ENCODE data around the gene PTCRA. TPM values are rescaled to one million over a fixed set of nuclear protein-coding genes. Genes with fewer than 3 reads are reported as not detected.
"Not testable (repeated sequence)": the region's sequence is repeated elsewhere in the genome, so short reads cannot be mapped to it uniquely, and the experiment has no call there.

Gene PTCRA
- total and polyA plus RNA-seq, 8 donors, result 0.38 to 2.1 (median 0.67) TPM; not detected in 1

DNA sequence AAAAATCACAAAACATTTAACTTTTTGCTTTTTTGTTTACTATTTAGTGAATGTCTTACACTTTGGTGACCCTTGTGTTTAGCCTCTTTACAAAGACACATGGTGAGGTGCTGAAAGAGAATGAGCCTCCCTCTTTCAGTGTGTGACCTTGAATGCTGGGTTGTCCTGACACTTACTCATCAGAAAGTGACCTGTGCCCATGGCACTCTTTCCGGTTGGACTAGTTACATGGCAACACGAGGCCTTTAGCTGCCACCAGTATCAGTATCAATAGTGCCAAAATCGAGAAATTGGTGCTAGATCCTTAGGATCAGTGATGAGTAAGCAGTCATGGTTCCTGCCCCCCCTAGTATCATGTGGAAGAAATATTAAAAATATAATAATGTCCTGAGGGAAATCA is 38.2 kb upstream of the PTCRA start:
- intact Hi-C loops (cut with DNase I), result loop anchor here in 1 of 2 donors (5.0 kb wide), 1 partner anchor 215 kb away; no protein-coding TSS in a partner anchor
- DNase-seq (no peak), ATAC-seq (no peak)
- no peaks in the 10 kb centered on the region for H3K9me3 ChIP-seq
- no peak overlapping the region for H3K27ac ChIP-seq
- H3K4me3 ChIP-seq, result no peak overlapping the region
- TF ChIP-seq, protein P1, sequence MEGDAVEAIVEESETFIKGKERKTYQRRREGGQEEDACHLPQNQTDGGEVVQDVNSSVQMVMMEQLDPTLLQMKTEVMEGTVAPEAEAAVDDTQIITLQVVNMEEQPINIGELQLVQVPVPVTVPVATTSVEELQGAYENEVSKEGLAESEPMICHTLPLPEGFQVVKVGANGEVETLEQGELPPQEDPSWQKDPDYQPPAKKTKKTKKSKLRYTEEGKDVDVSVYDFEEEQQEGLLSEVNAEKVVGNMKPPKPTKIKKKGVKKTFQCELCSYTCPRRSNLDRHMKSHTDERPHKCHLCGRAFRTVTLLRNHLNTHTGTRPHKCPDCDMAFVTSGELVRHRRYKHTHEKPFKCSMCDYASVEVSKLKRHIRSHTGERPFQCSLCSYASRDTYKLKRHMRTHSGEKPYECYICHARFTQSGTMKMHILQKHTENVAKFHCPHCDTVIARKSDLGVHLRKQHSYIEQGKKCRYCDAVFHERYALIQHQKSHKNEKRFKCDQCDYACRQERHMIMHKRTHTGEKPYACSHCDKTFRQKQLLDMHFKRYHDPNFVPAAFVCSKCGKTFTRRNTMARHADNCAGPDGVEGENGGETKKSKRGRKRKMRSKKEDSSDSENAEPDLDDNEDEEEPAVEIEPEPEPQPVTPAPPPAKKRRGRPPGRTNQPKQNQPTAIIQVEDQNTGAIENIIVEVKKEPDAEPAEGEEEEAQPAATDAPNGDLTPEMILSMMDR (IDR thresholded peaks at IDR 0.05), result no peak
- peaks cover 12 to 34% of the 10 kb centered on the region in 2 donors for H3K4me1 ChIP-seq
- peaks cover 0 to 12% of the 10 kb centered on the region in 2 donors for H3K36me3 ChIP-seq
- no peaks in the 10 kb centered on the region for H3K27me3 ChIP-seq

DNA sequence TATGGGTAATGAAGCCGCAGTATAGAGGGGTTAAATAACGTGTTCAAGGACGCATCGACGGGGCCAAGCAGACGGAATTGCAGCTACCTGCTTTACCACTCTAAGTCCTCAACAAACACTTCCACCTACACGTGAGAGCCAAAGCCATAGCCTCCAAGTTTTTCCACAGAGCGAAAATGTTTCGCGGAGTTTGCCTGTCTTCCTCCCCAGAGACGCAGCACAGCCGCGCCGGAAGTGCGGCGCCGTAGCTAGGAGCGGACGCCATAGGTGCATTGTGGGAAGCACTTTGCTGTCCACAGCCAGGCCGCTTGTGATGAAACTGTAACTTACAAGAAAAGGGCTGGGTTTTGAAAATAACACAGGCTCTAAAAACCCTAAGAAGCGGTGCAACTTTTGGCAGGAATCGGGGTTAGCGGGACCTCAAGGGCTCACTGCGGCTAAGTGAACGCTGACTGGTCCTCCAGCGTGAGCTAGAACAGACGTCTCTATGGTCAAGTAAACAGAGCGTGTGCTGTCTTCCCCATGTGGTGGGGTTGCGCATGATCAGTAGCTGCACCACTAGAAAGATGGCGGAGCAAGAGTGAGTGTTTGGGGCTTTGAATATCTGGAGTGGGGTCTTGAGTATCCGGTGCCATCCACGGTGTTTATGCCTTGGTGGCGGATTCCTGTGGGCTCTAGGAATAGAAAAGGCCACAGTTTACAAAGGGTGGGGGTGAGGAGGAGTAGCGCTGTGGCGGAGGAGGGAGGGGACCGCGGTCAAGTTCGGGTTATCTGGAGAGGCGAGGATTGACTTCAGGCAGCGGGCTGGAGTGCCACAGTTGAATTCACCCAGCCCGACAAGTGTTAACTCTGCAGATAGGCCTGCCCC is 36.2 kb upstream of the PTCRA start, which contains the start of gene RPL7L1:
RPL7L1 (plus strand) TSS at position 245 of the 868 bp plus-strand sequence; CDS start at position 540, 295 bp downstream.
- DNase-seq, result peak; percentile 87 to 94 (median 88)
- H3K36me3 ChIP-seq, result peaks cover 0 to 31% of the 10 kb centered on the region in 2 donors
- H3K4me3 ChIP-seq, result peak within 1 kb of the TSS; percentile 47 to 73
- peaks cover 12 to 38% of the 10 kb centered on the region in 2 donors for H3K4me1 ChIP-seq
- intact Hi-C loops (cut with DNase I), result loop anchor here in 1 of 2 donors (5.0 kb wide), 1 partner anchor 217 kb away; no protein-coding TSS in a partner anchor
- no peaks in the 10 kb centered on the region for H3K27me3 ChIP-seq
- TF ChIP-seq, protein P1 (IDR thresholded peaks at IDR 0.05), result peak in 1 of 2 donors; percentile 27
- H3K9me3 ChIP-seq, result no peaks in the 10 kb centered on the region
- peak within 1 kb of the TSS; percentile 89 to 93 for H3K27ac ChIP-seq
- peak; percentile 97 for ATAC-seq

DNA sequence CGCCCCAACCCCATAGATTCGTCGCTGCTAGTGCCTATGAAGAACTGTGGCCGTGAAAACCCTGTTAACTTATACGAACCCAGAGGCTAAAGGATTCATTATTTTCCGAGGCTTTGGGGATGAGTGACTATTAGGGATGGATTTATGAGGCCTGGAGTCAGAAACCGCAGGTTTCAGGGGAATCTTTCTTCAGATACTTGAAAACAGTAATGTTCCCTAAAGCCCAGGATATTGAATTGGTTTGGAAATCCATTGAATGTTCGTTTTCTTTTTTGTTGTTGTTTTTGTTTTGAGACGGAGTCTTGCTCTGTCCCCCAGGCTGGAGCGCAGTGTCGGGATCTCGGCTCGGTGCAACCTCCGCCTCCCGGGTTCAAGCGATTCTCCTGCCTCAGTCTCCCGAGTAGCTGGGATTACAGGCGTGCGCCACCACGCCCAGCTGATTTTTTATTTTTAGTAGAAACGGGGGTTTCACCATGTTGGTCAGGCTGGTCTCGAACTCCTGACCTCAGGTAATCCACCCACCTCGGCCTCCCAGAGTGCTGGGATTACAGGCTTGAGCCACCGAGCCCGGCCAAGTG is 35.5 kb upstream of the PTCRA start:
- DNase-seq; intact Hi-C loops (cut with DNase I); H3K9me3 ChIP-seq; ATAC-seq; H3K27me3 ChIP-seq: not testable (repeated sequence)
- Histone ChIP-seq H3K27ac (peak overlapping the region; percentile 89 to 93), H3K36me3 (peaks cover 0 to 39% of the 10 kb centered on the region in 2 donors), H3K4me3 (peak overlapping the region; percentile 47 to 73), H3K4me1 (peaks cover 12 to 38% of the 10 kb centered on the region in 2 donors)

DNA sequence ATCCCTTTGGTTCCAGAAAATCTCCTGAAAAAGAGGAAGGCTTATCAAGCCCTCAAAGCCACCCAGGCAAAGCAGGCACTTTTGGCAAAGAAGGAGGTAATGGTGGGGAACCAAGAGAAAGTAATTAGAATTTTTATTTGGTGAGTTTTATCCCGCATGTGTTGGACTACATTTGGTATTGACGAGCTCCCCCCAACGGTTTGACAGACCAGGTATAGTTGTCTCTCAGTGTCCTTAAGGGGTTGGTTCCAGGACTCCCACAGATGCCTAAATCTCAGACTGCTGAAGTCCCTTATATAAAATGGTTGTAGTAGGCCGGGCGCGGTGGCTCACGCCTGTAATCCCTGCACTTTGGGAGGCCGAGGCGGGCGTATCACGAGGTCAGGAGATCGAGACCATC is 35.0 kb upstream of the PTCRA start:
- H3K4me1 ChIP-seq, result peaks cover 12 to 38% of the 10 kb centered on the region in 2 donors
- H3K36me3 ChIP-seq, result peaks cover 0 to 44% of the 10 kb centered on the region in 2 donors
- peak overlapping the region; percentile 47 to 73 for H3K4me3 ChIP-seq
- ATAC-seq; intact Hi-C loops (cut with DNase I); H3K27me3 ChIP-seq; DNase-seq; H3K9me3 ChIP-seq: not testable (repeated sequence)
- peak overlapping the region in 1 of 2 donors; percentile 89 for H3K27ac ChIP-seq

DNA sequence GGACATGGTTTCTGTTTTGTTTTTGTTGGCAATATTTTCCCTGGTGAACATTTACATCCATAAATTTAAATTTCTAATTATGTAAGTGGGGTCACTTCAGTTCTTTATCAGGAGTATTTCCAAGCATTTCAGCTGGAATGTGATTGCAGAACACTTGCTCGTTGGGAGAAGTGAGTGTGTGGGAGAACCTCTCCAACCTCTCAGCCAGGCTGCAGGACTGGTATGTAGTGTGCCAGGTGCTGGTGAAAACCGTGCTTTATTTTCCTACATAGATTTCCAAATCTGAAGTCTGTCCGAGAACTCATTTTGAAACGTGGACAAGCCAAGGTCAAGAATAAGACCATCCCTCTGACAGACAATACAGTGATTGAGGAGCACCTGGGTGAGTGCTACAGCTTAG is 30.2 kb upstream of the PTCRA start:
- TF ChIP-seq, protein P1 (IDR thresholded peaks at IDR 0.05), result no peak

DNA sequence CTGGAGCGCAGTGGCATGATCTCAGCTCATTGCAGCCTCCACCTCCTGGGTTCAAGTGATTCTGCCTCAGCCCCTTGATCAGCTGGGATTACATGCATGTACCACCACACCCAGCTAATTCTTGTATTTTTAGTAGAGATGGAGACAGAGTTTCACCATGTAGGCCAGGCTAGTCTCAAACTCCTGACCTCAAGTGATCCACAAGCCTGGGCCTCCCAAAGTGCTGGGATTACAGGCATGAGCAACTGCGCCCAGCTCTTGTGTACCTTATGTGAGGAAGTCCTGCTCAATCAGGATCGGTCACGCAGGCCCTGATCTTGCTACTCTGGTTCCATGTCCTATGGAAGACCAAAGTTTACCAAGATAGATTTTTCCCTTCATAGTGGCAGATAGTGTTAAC is 27.7 kb upstream of the PTCRA start:
- DNase-seq; H3K27me3 ChIP-seq; H3K9me3 ChIP-seq; H3K4me3 ChIP-seq; H3K27ac ChIP-seq; ATAC-seq; intact Hi-C loops (cut with DNase I): not testable (repeated sequence)
- Histone ChIP-seq H3K36me3 (peaks cover 0 to 38% of the 10 kb centered on the region in 2 donors), H3K4me1 (peaks cover 4 to 22% of the 10 kb centered on the region in 2 donors)

More for the DNA sequence above, 30.2 kb upstream of the PTCRA start:
- H3K36me3 ChIP-seq, result peaks cover 0 to 55% of the 10 kb centered on the region in 2 donors
- no peaks in the 10 kb centered on the region for H3K9me3 ChIP-seq
- DNase-seq (no peak), ATAC-seq (peak; percentile 50)
- H3K27ac ChIP-seq, result no peak overlapping the region
- H3K4me3 ChIP-seq, result no peak overlapping the region
- H3K4me1 ChIP-seq, result peaks cover 6 to 32% of the 10 kb centered on the region in 2 donors
- intact Hi-C loops (cut with DNase I), result no loop called here
- no peaks in the 10 kb centered on the region for H3K27me3 ChIP-seq

Data from left lung (tissue), 10 donors.